ENCODE measurements around the gene ATP7B.
"Not testable (repeated sequence)": the region's sequence is repeated elsewhere in the genome, so short reads cannot be mapped to it uniquely, and the experiment has no call there.

Gene ATP7B

DNA sequence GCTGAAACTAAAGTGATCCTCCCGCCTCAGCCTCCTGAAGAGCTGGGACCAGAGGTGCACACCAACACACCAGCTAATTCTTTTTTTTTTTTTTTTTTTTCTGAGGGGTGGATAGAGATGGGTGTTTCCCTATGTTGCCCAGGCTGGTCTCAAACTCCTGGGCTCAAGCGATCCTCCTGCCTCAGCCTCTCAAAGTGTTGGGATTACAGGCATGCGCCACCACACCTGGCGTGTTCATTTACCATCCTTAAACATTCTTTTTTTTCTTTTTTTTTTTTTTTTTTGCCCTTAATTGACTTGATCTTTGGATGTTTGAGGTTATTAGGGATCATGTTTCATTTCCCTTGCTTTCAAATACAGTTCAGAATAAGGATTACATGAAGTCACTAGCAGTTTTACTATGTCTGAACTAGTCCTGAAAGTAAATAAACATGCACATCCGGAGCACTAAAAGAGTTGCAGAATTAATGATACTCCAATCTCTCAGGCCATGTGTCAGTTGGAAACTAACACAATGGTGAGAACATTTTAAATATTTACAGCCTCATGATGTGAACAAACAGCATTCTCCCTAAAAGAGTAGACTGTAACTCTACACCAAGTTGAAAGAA is 23.5 kb upstream of the ATP7B start:
- no peak for DNase-seq (ENCODE audit: low read depth)
- TF ChIP-seq, protein P1, sequence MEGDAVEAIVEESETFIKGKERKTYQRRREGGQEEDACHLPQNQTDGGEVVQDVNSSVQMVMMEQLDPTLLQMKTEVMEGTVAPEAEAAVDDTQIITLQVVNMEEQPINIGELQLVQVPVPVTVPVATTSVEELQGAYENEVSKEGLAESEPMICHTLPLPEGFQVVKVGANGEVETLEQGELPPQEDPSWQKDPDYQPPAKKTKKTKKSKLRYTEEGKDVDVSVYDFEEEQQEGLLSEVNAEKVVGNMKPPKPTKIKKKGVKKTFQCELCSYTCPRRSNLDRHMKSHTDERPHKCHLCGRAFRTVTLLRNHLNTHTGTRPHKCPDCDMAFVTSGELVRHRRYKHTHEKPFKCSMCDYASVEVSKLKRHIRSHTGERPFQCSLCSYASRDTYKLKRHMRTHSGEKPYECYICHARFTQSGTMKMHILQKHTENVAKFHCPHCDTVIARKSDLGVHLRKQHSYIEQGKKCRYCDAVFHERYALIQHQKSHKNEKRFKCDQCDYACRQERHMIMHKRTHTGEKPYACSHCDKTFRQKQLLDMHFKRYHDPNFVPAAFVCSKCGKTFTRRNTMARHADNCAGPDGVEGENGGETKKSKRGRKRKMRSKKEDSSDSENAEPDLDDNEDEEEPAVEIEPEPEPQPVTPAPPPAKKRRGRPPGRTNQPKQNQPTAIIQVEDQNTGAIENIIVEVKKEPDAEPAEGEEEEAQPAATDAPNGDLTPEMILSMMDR (IDR thresholded peaks at IDR 0.05; ENCODE audit: low read length, missing control alignments) = no peak
- H3K4me3 ChIP-seq (replicated peaks; ENCODE audit: low read depth, low read length) = no peak overlapping the region

DNA sequence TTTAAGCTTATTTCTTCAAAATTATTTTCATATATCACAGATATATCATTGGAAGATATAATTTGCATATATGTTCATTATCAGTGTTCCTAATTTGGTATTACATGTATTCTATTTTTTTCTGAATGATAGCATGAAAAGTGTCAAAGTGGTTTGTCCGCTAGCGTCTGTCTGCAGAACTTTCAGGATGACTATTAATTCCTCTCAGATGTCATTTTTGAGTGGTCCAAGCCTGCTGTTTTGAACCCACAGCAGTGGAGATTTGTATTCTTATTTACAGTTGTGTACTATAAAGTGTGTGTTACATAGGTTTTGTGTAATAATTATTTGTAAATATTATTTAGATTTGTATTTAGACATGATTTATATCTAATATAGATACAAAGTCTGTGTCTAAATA is 21.8 kb upstream of the ATP7B start:
- H3K4me3 ChIP-seq (replicated peaks; ENCODE audit: low read depth, low read length) = no peak overlapping the region
- no peak for DNase-seq (ENCODE audit: low read depth)
- TF ChIP-seq, protein P1 (IDR thresholded peaks at IDR 0.05; ENCODE audit: low read length, missing control alignments) = no peak

DNA sequence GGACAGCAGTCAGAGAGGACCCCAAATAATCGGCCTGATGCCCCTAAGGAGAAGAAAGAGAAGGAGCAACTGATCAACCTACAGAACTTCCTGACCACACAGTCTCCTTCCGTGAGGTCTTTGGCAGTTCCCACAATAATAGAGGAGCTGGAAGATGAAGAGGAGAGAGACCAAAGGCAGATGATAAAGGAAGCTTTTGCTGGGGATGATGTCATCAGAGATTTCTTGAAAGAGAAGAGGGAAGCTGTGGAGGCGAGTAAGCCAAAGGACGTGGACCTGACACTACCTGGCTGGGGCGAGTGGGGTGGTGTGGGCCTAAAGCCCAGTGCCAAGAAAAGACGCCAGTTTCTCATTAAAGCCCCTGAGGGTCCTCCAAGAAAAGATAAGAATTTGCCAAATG is 19.2 kb upstream of the ATP7B start:
- not testable (repeated sequence) for DNase-seq (ENCODE audit: low read depth); H3K4me3 ChIP-seq (replicated peaks; ENCODE audit: low read depth, low read length)

DNA sequence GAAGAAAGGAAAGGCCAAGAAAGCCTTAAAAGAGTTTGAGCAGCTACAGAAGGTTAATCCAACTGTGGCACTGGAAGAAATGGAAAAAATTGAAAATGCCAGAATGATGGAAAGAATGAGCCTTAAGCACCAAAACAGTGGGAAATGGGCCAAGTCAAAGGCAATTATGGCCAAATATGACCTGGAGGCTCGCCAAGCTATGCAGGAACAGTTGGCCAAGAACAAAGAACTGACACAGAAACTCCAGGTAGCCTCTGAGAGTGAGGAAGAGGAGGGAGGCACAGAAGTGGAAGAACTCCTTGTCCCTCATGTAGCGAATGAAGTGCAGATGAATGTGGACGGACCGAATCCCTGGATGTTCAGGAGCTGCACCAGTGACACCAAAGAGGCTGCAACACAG is 18.3 kb upstream of the ATP7B start:
- TF ChIP-seq, protein P1 (IDR thresholded peaks at IDR 0.05; ENCODE audit: low read length, missing control alignments) = no peak

DNA sequence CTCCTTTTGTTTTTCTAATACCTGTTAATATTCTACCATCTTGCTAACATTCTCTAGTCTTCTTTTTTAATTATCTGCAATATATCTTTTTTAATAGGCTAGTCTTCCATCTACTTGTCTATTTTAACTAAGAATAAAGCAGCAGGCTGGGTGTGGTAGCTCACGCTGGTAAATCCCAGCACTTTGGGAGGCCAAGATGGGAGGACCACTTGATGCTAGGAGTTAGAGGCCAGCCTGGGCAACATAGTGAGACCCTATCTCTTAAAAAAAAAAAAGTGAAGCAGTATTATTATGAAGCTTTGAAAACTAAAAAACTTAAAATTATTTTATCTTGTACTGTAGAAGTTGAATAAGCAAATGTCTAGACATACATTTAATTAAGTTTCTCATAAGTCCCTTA is 16.6 kb upstream of the ATP7B start:
- TF ChIP-seq, protein P1 (IDR thresholded peaks at IDR 0.05; ENCODE audit: low read length, missing control alignments) = no peak
- DNase-seq (ENCODE audit: low read depth) = no peak
- H3K4me3 ChIP-seq (replicated peaks; ENCODE audit: low read depth, low read length) = no peak overlapping the region

More for the DNA sequence above, 18.3 kb upstream of the ATP7B start:
- no peak overlapping the region for H3K4me3 ChIP-seq (replicated peaks; ENCODE audit: low read depth, low read length)
- no peak for DNase-seq (ENCODE audit: low read depth)

- TF ChIP-seq, protein P1 (IDR thresholded peaks at IDR 0.05; ENCODE audit: low read length, missing control alignments) = no peak
- H3K4me3 ChIP-seq (replicated peaks; ENCODE audit: low read depth, low read length) = no peak overlapping the region
- DNase-seq (ENCODE audit: low read depth) = no peak
These were observed 15.0 kb upstream of the ATP7B start for GRCh38 chr13:52026246-52026626.

GRCh38 chr13:52025475-52026245 is 14.4 kb upstream of the ATP7B start:
- TF ChIP-seq, protein P1 (IDR thresholded peaks at IDR 0.05; ENCODE audit: low read length, missing control alignments) = no peak
- H3K4me3 ChIP-seq (replicated peaks; ENCODE audit: low read depth, low read length) = no peak overlapping the region
- no peak for DNase-seq (ENCODE audit: low read depth)
